Measurements from ENCODE around the gene MAGEA8.

- TF ChIP-seq POLR2A (IDR thresholded peaks at IDR 0.05) (no peak), CTCF (IDR thresholded peaks at IDR 0.05) (no peak)
Measured at GRCh38 chrX:149910178-149910695, 29.3 kb downstream of the MAGEA8 start.

Data from breast epithelium (tissue), 3 donors.